GM23248 (cell line): ENCODE results near the gene PRRG2. TPM values are rescaled to one million over a fixed set of nuclear protein-coding genes. Genes with fewer than 3 reads are reported as not detected.

Experiments
- DNase-seq: peaks from one replicate; pipeline ENCODE4 v3.0.0-alpha.2; 2015
- H2AFZ ChIP-seq: fragments of 200-600 bp; sonication (generic); 2 replicates; pipeline ENCODE4 v1.6.1; 2016; ENCODE audit warnings: antibody characterized with exemption
- H3F3A ChIP-seq: fragments of 200-600 bp; sonication (generic); 2 replicates; pipeline ENCODE4 v1.6.1; 2016; ENCODE audit warnings: mild to moderate bottlenecking, antibody characterized with exemption, mixed run types; ENCODE audit not compliant: insufficient read depth
- H3K27ac ChIP-seq: fragments of 200-600 bp; sonication (generic); 2 replicates; pipeline ENCODE4 v1.5.1; 2016; ENCODE audit warnings: mild to moderate bottlenecking
- H3K27me3 ChIP-seq: fragments of 200-600 bp; sonication (generic); replicated peaks from 2 replicates; pipeline ENCODE4 v1.6.1; 2016; ENCODE audit warnings: mild to moderate bottlenecking; ENCODE audit not compliant: insufficient read depth
- H3K36me3 ChIP-seq: fragments of 200-600 bp; sonication (generic); 2 replicates; pipeline ENCODE4 v1.6.1; 2016; ENCODE audit warnings: low read depth, mild to moderate bottlenecking
- H3K4me1 ChIP-seq: fragments of 200-600 bp; sonication (generic); 2 replicates; pipeline ENCODE4 v1.6.1; 2016; ENCODE audit warnings: mild to moderate bottlenecking; ENCODE audit not compliant: insufficient read depth
- H3K4me2 ChIP-seq: fragments of 200-600 bp; sonication (generic); one replicate; pipeline ENCODE4 v1.6.1; 2016; ENCODE audit warnings: mild to moderate bottlenecking; ENCODE audit not compliant: unreplicated experiment
- H3K4me3 ChIP-seq: fragments of 200-600 bp; sonication (generic); 2 replicates; pipeline ENCODE4 v1.5.1; 2016; ENCODE audit warnings: mild to moderate bottlenecking
- H3K79me2 ChIP-seq: fragments of 200-600 bp; sonication (generic); 2 replicates; pipeline ENCODE4 v1.6.1; 2016; ENCODE audit warnings: mild to moderate bottlenecking; ENCODE audit not compliant: insufficient read depth
- H3K9ac ChIP-seq: fragments of 200-600 bp; sonication (generic); 2 replicates; pipeline ENCODE4 v1.6.1; 2016; ENCODE audit warnings: mild to moderate bottlenecking
- H3K9me2 ChIP-seq: fragments of 200-600 bp; sonication (generic); 2 replicates; pipeline ENCODE4 v1.6.1; 2016; ENCODE audit warnings: mixed run types, mild to moderate bottlenecking, moderate library complexity; ENCODE audit not compliant: insufficient read depth
- H3K9me3 ChIP-seq: fragments of 200-600 bp; sonication (generic); one replicate; pipeline ENCODE4 v1.6.1; 2017; ENCODE audit warnings: low read depth
- H4K20me1 ChIP-seq: fragments of 200-600 bp; sonication (generic); 2 replicates; pipeline ENCODE4 v1.6.0; 2016; ENCODE audit not compliant: insufficient read depth
- EZH2 ChIP-seq: fragments of 200-600 bp; sonication (generic); IDR thresholded peaks from 2 replicates; pipeline ENCODE4 v1.6.1; 2018; ENCODE audit warnings: antibody characterized with exemption, mild to moderate bottlenecking; ENCODE audit not compliant: insufficient read depth, poor library complexity, severe bottlenecking
- EZH2phosphoT487 ChIP-seq: fragments of 200-600 bp; sonication (generic); IDR thresholded peaks from 2 replicates; pipeline ENCODE4 v1.6.1; 2018; ENCODE audit warnings: antibody characterized with exemption, moderate library complexity, mild to moderate bottlenecking, low read depth; ENCODE audit not compliant: insufficient read depth
- WGBS, 2 experiments: methylation state at CpG; one replicate each; pipeline ENCODE4 v1.1.6; 2015 to 2017; ENCODE audit warnings: low lambda C conversion rate in 2 of 2, low coverage in 1 of 2; ENCODE audit errors: missing lambda C conversion rate in 2 of 2; 5-methylcytosine and 5-hydroxymethylcytosine counted together
- in situ Hi-C: fragments of 300-500 bp; cut with MboI; formaldehyde crosslinking; loops from 2 replicates; pipeline ENCODE4 v1.15.0; 2020
- polyA plus RNA-seq: library from polyadenylated mRNA; unstranded; fragments of >200 nt; fragmentation: Nextera tagmentation; extraction: Ambion mirVana; gene quantifications from 2 replicates; pipeline ENCODE4 v1.2.1, GENCODE V29; 2016
- total RNA-seq: library from RNA; depleted of rRNA; stranded (reverse); fragments of >200 nt; shearing (Covaris generic); gene quantifications from 2 replicates; pipeline ENCODE4 v1.2.3, GENCODE V29; 2014

Gene PRRG2
- total and polyA plus RNA-seq, 2 experiments from 2014 or later, result 0.13 TPM; not detected in 1

GRCh38 chr19:49538643-49539042 is 42.5 kb upstream of the PRRG2 start:
- H3K27ac ChIP-seq, result no peak overlapping the region
- H4K20me1 ChIP-seq, result no peaks in the 10 kb centered on the region
- no peak overlapping the region for H3K4me3 ChIP-seq
- H3K4me1 ChIP-seq, result no peaks in the 10 kb centered on the region
- no peaks in the 10 kb centered on the region for H3K27me3 ChIP-seq
- TF ChIP-seq EZH2 (no peak), EZH2phosphoT487 (no peak)
- H3K4me2 ChIP-seq, result no peak overlapping the region
- H3F3A ChIP-seq, result peaks cover 43% of the 10 kb centered on the region
- DNase-seq, result no peak
- no peaks in the 10 kb centered on the region for H3K9me3 ChIP-seq
- WGBS, 2 experiments, result 87 to 90% methylated on average over 4 to 5 of the region's 5 CpGs
- H3K9me2 ChIP-seq, result no peaks in the 10 kb centered on the region
- H3K36me3 ChIP-seq, result peaks cover 47% of the 10 kb centered on the region
- H3K9ac ChIP-seq, result no peak overlapping the region
- H3K79me2 ChIP-seq, result peaks cover 19% of the 10 kb centered on the region; the same call in 1 of the 2 replicates
- H2AFZ ChIP-seq, result no peak overlapping the region
- in situ Hi-C loops, result no loop called here

DNA sequence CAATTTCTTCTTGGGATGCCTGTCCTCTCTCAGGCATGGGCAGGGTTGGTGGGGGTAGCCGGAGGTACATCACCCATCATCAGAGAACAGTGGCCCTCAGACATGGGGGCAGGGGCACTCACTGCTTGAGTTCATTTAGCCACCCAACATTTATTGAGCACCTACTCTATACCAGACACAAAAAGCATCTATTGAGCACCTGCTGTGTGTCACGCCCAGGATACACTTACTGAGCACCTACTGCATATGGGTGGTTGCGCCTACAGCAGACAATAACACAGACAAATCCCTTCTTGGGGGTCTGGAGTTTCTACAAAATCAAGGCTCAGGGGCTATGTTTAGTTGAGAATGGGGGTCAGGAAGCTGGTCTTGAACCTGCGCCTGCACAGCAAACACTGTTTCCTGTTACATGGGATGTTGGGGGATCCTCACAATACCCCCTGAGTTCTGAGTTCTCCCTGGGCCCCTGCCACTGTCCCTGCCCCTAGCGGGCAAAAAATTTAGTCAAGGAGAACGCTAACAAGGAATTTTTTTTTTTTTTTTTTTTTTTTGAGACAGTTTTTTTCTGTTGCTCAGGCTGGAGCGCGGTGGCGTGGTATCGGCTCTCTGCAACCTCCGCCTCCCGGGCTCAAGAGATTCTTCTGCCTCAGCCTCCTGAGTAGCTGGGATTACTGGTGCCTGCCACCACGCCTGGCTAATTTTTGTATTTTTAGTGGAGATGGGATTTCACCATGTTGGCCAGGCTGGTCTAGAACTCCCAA is 41.7 kb upstream of the PRRG2 start:
- no peak for DNase-seq
- H3K9me3 ChIP-seq, result no peaks in the 10 kb centered on the region
- TF ChIP-seq EZH2phosphoT487 (no peak), EZH2 (no peak)
- H3K27ac ChIP-seq, result no peak overlapping the region
- no peaks in the 10 kb centered on the region for H4K20me1 ChIP-seq
- H2AFZ ChIP-seq, result no peak overlapping the region
- no peak overlapping the region for H3K4me2 ChIP-seq
- H3K4me3 ChIP-seq, result no peak overlapping the region
- H3K9ac ChIP-seq, result no peak overlapping the region
- H3K36me3 ChIP-seq, result peaks cover 45% of the 10 kb centered on the region
- in situ Hi-C loops, result no loop called here
- H3F3A ChIP-seq, result peaks cover 48% of the 10 kb centered on the region
- H3K27me3 ChIP-seq, result no peaks in the 10 kb centered on the region
- no peaks in the 10 kb centered on the region for H3K9me2 ChIP-seq
- H3K4me1 ChIP-seq, result no peaks in the 10 kb centered on the region
- H3K79me2 ChIP-seq, result peaks cover 16% of the 10 kb centered on the region; the same call in 1 of the 2 replicates
- WGBS, 2 experiments, result 94 to 95% methylated on average over 13 of the region's 13 CpGs

- Histone ChIP-seq H3K9me2 (no peaks in the 10 kb centered on the region), H2AFZ (no peak overlapping the region), H3K27ac (no peak overlapping the region), H3F3A (peaks cover 61% of the 10 kb centered on the region), H3K36me3 (peaks cover 35% of the 10 kb centered on the region), H3K79me2 (peaks cover 4% of the 10 kb centered on the region; the same call in 1 of the 2 replicates), H3K4me2 (no peak overlapping the region), H3K4me3 (no peak overlapping the region), H3K9me3 (no peaks in the 10 kb centered on the region), H4K20me1 (no peaks in the 10 kb centered on the region), H3K27me3 (no peaks in the 10 kb centered on the region), H3K9ac (no peak overlapping the region), H3K4me1 (peaks cover 7% of the 10 kb centered on the region; the same call in 1 of the 2 replicates)
- TF ChIP-seq EZH2phosphoT487 (no peak), EZH2 (no peak)
- 83 to 85% methylated on average over 5 to 6 of the region's 6 CpGs for WGBS, 2 experiments
- in situ Hi-C loops, result no loop called here
- DNase-seq, result no peak
Measured at GRCh38 chr19:49541914-49542313, 39.2 kb upstream of the PRRG2 start.

GRCh38 chr19:49542446-49542845 is 38.7 kb upstream of the PRRG2 start:
- Histone ChIP-seq H3K4me1 (peaks cover 7% of the 10 kb centered on the region; the same call in 1 of the 2 replicates), H3K9me3 (no peaks in the 10 kb centered on the region), H3K4me3 (no peak overlapping the region), H4K20me1 (no peaks in the 10 kb centered on the region), H3K4me2 (no peak overlapping the region), H3K79me2 (peaks cover 4% of the 10 kb centered on the region; the same call in 1 of the 2 replicates), H3K27ac (no peak overlapping the region), H3K9ac (no peak overlapping the region), H2AFZ (no peak overlapping the region), H3K9me2 (no peaks in the 10 kb centered on the region), H3F3A (peaks cover 67% of the 10 kb centered on the region), H3K27me3 (no peaks in the 10 kb centered on the region), H3K36me3 (peaks cover 30% of the 10 kb centered on the region)
- no peak for TF ChIP-seq EZH2
- no peak for TF ChIP-seq EZH2phosphoT487
- in situ Hi-C loops, result no loop called here
- WGBS, 2 experiments, result 86 to 90% methylated on average over 16 of the region's 16 CpGs
- DNase-seq, result no peak
